B cell (primary cell): Measurements from ENCODE around the gene SKIDA1.

ENCODE experiments used
- CTCF ChIP-seq: fragments of 200-600 bp; IDR thresholded peaks from one replicate; pipeline ENCODE4 v1.8.0; 2022; ENCODE audit warnings: antibody characterized with exemption, mild to moderate bottlenecking
- EZH2 ChIP-seq: IDR thresholded peaks from 2 replicates; pipeline ENCODE4 v1.6.1; 2012; ENCODE audit warnings: borderline replicate concordance, low read depth, mild to moderate bottlenecking, moderate library complexity, low read length; ENCODE audit not compliant: insufficient read depth, poor library complexity, severe bottlenecking

GRCh38 chr10:21528236-21529031, 3.0 kb upstream of the SKIDA1 start:
- no peak for TF ChIP-seq EZH2
- no peak for TF ChIP-seq CTCF
